ENCODE results near the gene DGLUCY. TPM values are rescaled to one million over a fixed set of nuclear protein-coding genes. Genes with fewer than 3 reads are reported as not detected.
"Not testable (repeated sequence)": the region's sequence is repeated elsewhere in the genome, so short reads cannot be mapped to it uniquely, and the experiment has no call there.

Gene DGLUCY
- total RNA-seq, 3 donors from 2014 or later: 32.6 to 35.7 (median 34.4) TPM

- DNase-seq (ENCODE audit: low spot score in 2 of 2): no peak
- Histone ChIP-seq H3K36me3 (peaks cover 5% of the 10 kb centered on the region), H3K9me3 (no peaks in the 10 kb centered on the region), H3K4me3 (no peak overlapping the region), H3K27ac (no peak overlapping the region), H3K4me1 (no peaks in the 10 kb centered on the region), H3K27me3 (no peaks in the 10 kb centered on the region)
- TF ChIP-seq POLR2AphosphoS5 (IDR thresholded peaks at IDR 0.05): no peak
- no peak for TF ChIP-seq POLR2A (IDR thresholded peaks at IDR 0.05)
- TF ChIP-seq, protein P1, sequence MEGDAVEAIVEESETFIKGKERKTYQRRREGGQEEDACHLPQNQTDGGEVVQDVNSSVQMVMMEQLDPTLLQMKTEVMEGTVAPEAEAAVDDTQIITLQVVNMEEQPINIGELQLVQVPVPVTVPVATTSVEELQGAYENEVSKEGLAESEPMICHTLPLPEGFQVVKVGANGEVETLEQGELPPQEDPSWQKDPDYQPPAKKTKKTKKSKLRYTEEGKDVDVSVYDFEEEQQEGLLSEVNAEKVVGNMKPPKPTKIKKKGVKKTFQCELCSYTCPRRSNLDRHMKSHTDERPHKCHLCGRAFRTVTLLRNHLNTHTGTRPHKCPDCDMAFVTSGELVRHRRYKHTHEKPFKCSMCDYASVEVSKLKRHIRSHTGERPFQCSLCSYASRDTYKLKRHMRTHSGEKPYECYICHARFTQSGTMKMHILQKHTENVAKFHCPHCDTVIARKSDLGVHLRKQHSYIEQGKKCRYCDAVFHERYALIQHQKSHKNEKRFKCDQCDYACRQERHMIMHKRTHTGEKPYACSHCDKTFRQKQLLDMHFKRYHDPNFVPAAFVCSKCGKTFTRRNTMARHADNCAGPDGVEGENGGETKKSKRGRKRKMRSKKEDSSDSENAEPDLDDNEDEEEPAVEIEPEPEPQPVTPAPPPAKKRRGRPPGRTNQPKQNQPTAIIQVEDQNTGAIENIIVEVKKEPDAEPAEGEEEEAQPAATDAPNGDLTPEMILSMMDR (IDR thresholded peaks at IDR 0.05): no peak
- intact Hi-C loops (cut with DNase I; ENCODE audit: low total_unique reads): loop anchor here (5.0 kb wide), 1 partner anchor 651 kb away; no protein-coding TSS in a partner anchor
Measured at GRCh38 chr14:91193069-91193468, 79.2 kb downstream of the DGLUCY start.

DNA sequence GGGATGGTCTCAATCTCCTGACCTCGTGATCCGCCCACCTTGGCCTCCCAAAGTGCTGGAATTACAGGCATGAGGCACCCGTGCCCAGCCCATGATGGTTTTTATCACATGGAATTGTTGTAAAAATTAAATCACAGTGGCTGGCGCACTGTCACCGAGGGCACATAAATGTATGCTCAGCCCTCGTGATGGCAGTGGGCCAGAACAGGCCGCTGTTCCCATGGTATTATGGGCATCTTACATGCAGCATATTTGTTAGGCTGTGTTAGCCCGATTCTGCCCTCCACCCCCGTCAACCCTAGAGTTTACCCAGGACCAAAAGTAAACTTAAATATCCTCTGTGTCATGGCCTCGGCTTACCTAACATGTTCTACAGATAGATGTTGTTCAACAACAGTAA, 82.0 kb downstream of the DGLUCY start:
- DNase-seq (ENCODE audit: low spot score in 2 of 2): no peak
- Histone ChIP-seq H3K9me3 (no peaks in the 10 kb centered on the region), H3K4me1 (no peaks in the 10 kb centered on the region), H3K27me3 (no peaks in the 10 kb centered on the region), H3K36me3 (peaks cover 5% of the 10 kb centered on the region), H3K4me3 (no peak overlapping the region), H3K27ac (no peak overlapping the region)
- intact Hi-C loops (cut with DNase I; ENCODE audit: low total_unique reads): no loop called here
- no peak for TF ChIP-seq POLR2A (IDR thresholded peaks at IDR 0.05)
- no peak for TF ChIP-seq POLR2AphosphoS5 (IDR thresholded peaks at IDR 0.05)
- TF ChIP-seq, protein P1 (IDR thresholded peaks at IDR 0.05): no peak

DNA sequence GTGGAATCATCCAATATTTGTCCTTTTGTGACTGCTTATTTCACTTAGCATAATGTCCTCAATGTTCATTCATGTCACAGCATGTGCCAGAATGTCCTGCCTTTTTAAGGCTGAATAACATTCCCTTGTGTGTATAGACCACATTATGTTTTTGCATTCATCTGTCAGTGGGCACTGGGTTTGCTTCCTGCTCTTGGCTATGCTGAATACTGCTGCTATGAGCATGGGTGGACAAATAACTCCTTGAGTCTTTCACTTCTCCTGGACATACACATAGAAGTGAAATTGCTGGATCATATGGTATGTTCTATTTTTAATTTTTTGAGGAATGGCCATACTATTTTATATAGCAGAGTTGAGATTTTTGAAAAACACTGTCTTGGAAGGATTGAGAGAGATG, 83.8 kb downstream of the DGLUCY start:
- H3K27me3 ChIP-seq: no peaks in the 10 kb centered on the region
- H3K36me3 ChIP-seq: peaks cover 5% of the 10 kb centered on the region
- no peaks in the 10 kb centered on the region for H3K4me1 ChIP-seq
- TF ChIP-seq, protein P1 (IDR thresholded peaks at IDR 0.05): no peak
- TF ChIP-seq POLR2A (IDR thresholded peaks at IDR 0.05): no peak
- no peak for TF ChIP-seq POLR2AphosphoS5 (IDR thresholded peaks at IDR 0.05)
- intact Hi-C loops (cut with DNase I; ENCODE audit: low total_unique reads): no loop called here
- H3K4me3 ChIP-seq: no peak overlapping the region
- no peak overlapping the region for H3K27ac ChIP-seq
- H3K9me3 ChIP-seq: no peaks in the 10 kb centered on the region
- no peak for DNase-seq (ENCODE audit: low spot score in 2 of 2)

- DNase-seq (ENCODE audit: low spot score in 2 of 2); H3K36me3 ChIP-seq; H3K4me3 ChIP-seq; intact Hi-C loops (cut with DNase I; ENCODE audit: low total_unique reads); H3K4me1 ChIP-seq; H3K27ac ChIP-seq; H3K27me3 ChIP-seq; H3K9me3 ChIP-seq: not testable (repeated sequence)
Measured at GRCh38 chr14:91200802-91201201, 86.9 kb downstream of the DGLUCY start.

DNA sequence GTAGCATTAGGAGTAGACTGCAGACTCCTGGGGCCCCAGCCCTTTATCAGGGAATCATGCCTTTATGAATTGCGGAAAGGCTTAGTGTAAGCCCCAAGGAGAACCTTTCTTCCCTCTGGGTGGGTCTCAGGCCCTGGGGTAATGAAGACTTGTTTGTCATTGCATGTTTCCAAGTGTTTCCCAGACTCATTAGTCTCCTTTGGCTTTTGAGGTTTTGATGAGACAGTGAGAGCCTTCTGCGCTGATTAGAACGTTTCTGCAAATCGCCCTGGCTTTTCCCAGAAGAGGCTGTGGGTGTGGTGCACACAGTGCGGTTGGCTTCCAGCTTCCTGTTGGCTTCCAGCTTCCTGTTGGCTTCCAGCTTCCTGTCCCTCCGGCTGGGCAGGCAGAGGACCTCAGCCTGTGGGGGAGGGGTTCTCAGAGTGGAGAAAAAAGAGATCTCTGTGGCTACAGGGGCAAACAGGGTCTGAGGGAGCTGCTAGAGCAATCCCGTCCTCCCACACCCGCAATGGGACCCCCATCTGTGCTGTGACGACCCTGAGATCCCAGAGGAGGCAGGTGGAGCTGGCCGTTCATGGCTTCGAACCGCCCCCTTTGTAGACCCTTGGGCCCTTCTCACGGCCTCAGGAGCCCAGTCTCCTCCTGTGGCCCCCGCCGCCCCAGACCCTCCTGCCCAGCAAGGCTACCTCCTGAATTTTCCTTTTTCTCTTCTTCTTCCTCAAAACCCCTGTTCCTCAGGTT, 88.5 kb downstream of the DGLUCY start:
- no peaks in the 10 kb centered on the region for H3K9me3 ChIP-seq
- peaks cover 5% of the 10 kb centered on the region for H3K36me3 ChIP-seq
- TF ChIP-seq POLR2AphosphoS5 (IDR thresholded peaks at IDR 0.05): no peak
- no peak for TF ChIP-seq POLR2A (IDR thresholded peaks at IDR 0.05)
- TF ChIP-seq, protein P1 (IDR thresholded peaks at IDR 0.05): no peak
- H3K4me3 ChIP-seq: no peak overlapping the region
- no peak for DNase-seq (ENCODE audit: low spot score in 2 of 2)
- intact Hi-C loops (cut with DNase I; ENCODE audit: low total_unique reads): no loop called here
- peak overlapping the region in 1 of 2 donors; percentile 61 for H3K27ac ChIP-seq
- H3K4me1 ChIP-seq: no peaks in the 10 kb centered on the region
- H3K27me3 ChIP-seq: no peaks in the 10 kb centered on the region

All from breast epithelium (tissue), 4 donors.